ENCODE measurements around the gene TSNAX. TPM values are rescaled to one million over a fixed set of nuclear protein-coding genes. Genes with fewer than 3 reads are reported as not detected.

TSNAX gene
- total and polyA plus RNA-seq, 9 of the 15 experiments (the other 6 are each of a cell fraction or from before 2014, with no cell fraction given) = 33.8 to 102 (median 61.2) TPM

GRCh38 chr1:231528172-231529029 is at the start of gene TSNAX (continued):
- peak; percentile 92 for TF ChIP-seq PHF20 (IDR thresholded peaks at IDR 0.05; ENCODE audit: partially characterized antibody)
- TF ChIP-seq SETDB1 (IDR thresholded peaks at IDR 0.05; ENCODE audit: low read length) = peak; percentile 54
- peak; percentile 91 for TF ChIP-seq TFAP4 (CRISPR knock-in tag; IDR thresholded peaks at IDR 0.05; ENCODE audit: borderline replicate concordance)
- 0 out of 2 replicates have a peak, but pooled peaks have one; percentile 14 for TF ChIP-seq CGGBP1 (CRISPR knock-in tag; IDR thresholded peaks at IDR 0.05)
- peak; percentile 81; the same call in 1 of the 2 replicates for TF ChIP-seq CTBP1 (IDR thresholded peaks at IDR 0.05; ENCODE audit: borderline replicate concordance)
- TF ChIP-seq HMGXB4 (CRISPR knock-in tag; IDR thresholded peaks at IDR 0.05) = peak; percentile 47; the same call in 1 of the 2 replicates
- peak; percentile 95 for TF ChIP-seq ZBTB7A (IDR thresholded peaks at IDR 0.05; ENCODE audit: borderline replicate concordance, control insufficient read depth, low read depth, low read length)
- TF ChIP-seq PBX2 (CRISPR knock-in tag; IDR thresholded peaks at IDR 0.05; ENCODE audit: low read depth) = no peak
- 0 out of 2 replicates have a peak, but pooled peaks have one; percentile 3 for TF ChIP-seq PBX2 (tag; conservative IDR thresholded peaks at IDR 0.05; ENCODE audit: low read depth)
- peak; percentile 98 for TF ChIP-seq ZNF143 (CRISPR knock-in tag; IDR thresholded peaks at IDR 0.05)
- no peak for TF ChIP-seq ZNF609 (CRISPR knock-in tag; IDR thresholded peaks at IDR 0.05; ENCODE audit: borderline replicate concordance)
- TF ChIP-seq NFYB (IDR thresholded peaks at IDR 0.05; ENCODE audit: extremely low read depth, insufficient read length) = no peak
- 0 out of 2 replicates have a peak, but pooled peaks have one; percentile 34 for TF ChIP-seq ZNF175 (CRISPR knock-in tag; IDR thresholded peaks at IDR 0.05; ENCODE audit: low read depth)
- TF ChIP-seq TAF1 (IDR thresholded peaks at IDR 0.05; ENCODE audit: control insufficient read depth, extremely low read depth, insufficient read depth, low read length, severe bottlenecking) = peak; percentile 90
